GM19025 (cell line): ENCODE results near the gene HNRNPDL.
"Not testable (repeated sequence)": the region's sequence is repeated elsewhere in the genome, so short reads cannot be mapped to it uniquely, and the experiment has no call there.

ENCODE experiments used
- ATAC-seq: cut with Tn5 transposase; IDR thresholded peaks from one replicate; pipeline ENCODE4 v1.9.1; 2021; ENCODE audit warnings: mild to moderate bottlenecking, low read depth, moderate library complexity; ENCODE audit not compliant: unreplicated experiment

The HNRNPDL gene

GRCh38 chr4:82394896-82395295 is 35.4 kb downstream of the HNRNPDL start:
- ATAC-seq: no peak

GRCh38 chr4:82390061-82390460 is 40.2 kb downstream of the HNRNPDL start:
- not testable (repeated sequence) for ATAC-seq

GRCh38 chr4:82388405-82388804 is 41.9 kb downstream of the HNRNPDL start:
- no peak for ATAC-seq

- ATAC-seq: not testable (repeated sequence)
These were observed 44.0 kb downstream of the HNRNPDL start for GRCh38 chr4:82386312-82386711.

GRCh38 chr4:82382751-82383150 is 47.5 kb downstream of the HNRNPDL start:
- no peak for ATAC-seq

GRCh38 chr4:82381661-82382296 is 48.5 kb downstream of the HNRNPDL start:
- ATAC-seq: no peak

- no peak for ATAC-seq
These were observed 49.0 kb downstream of the HNRNPDL start for GRCh38 chr4:82381235-82381634.

GRCh38 chr4:82380831-82381230 is 49.4 kb downstream of the HNRNPDL start:
- ATAC-seq: no peak

- no peak for ATAC-seq
These were observed 49.9 kb downstream of the HNRNPDL start for GRCh38 chr4:82380344-82380743.

GRCh38 chr4:82376109-82376508 is 54.2 kb downstream of the HNRNPDL start:
- ATAC-seq: no peak

GRCh38 chr4:82373816-82374625 is 56.2 kb downstream of the HNRNPDL start, which contains the start of gene HNRNPD:
HNRNPD (minus strand) TSS chr4:82373991; CDS start chr4:82373678, 313 bp downstream.
- peak; percentile 91 for ATAC-seq

- ATAC-seq: peak; percentile 19
These were observed 56.8 kb downstream of the HNRNPDL start for GRCh38 chr4:82373486-82373815.
